Cardiac muscle cell (in vitro differentiated cells and primary cell): Measurements from ENCODE around the gene CLECL1. TPM values are rescaled to one million over a fixed set of nuclear protein-coding genes. Genes with fewer than 3 reads are reported as not detected.

Experiments used
- DNase-seq, 2 donors: peaks; one replicate each; pipeline versions ENCODE4 v3.0.0 to v3.0.0-alpha.2; 2010 to 2017; ENCODE audit warnings: low read depth in 1 of 2, low spot score in 1 of 2
- H3K27ac ChIP-seq: fragments of 200-600 bp; sonication (generic); 2 replicates; pipeline ENCODE4 v1.5.1; 2016
- H3K27me3 ChIP-seq: fragments of 200-600 bp; sonication (generic); 2 replicates; pipeline ENCODE4 v1.6.0; 2016; ENCODE audit warnings: control low read depth
- H3K36me3 ChIP-seq: fragments of 200-600 bp; sonication (generic); 2 replicates; pipeline ENCODE4 v1.5.1; 2016; ENCODE audit warnings: control low read depth
- H3K4me1 ChIP-seq: fragments of 200-600 bp; sonication (generic); 2 replicates; pipeline ENCODE4 v1.8.1; 2017; ENCODE audit warnings: low read depth, mild to moderate bottlenecking, mixed run types
- H3K4me3 ChIP-seq: fragments of 200-600 bp; sonication (generic); 2 replicates; pipeline ENCODE4 v1.5.1; 2016; ENCODE audit warnings: mild to moderate bottlenecking
- H3K9me3 ChIP-seq: fragments of 200-600 bp; sonication (generic); 2 replicates; pipeline ENCODE4 v1.5.1; 2017; ENCODE audit warnings: low read depth, mild to moderate bottlenecking, control low read depth
- polyA plus RNA-seq: library from polyadenylated mRNA; unstranded; fragments of >200 nt; fragmentation: Nextera tagmentation; extraction: Ambion mirVana; gene quantifications from 2 replicates; pipeline ENCODE4 v1.2.1, GENCODE V29; 2016
- total RNA-seq: library from RNA; depleted of rRNA; stranded (reverse); fragments of >200 nt; gene quantifications from 2 replicates; pipeline ENCODE4 v1.2.3, GENCODE V29; 2016
- TF ChIP-seq, protein P1 (sequence below): IDR thresholded peaks from 2 replicates; pipeline ENCODE4 v1.5.1; 2012; ENCODE audit warnings: low read depth, mild to moderate bottlenecking, low read length

Gene CLECL1
- total and polyA plus RNA-seq, 2 experiments from 2014 or later = not detected

- Histone ChIP-seq H3K4me1 (no peaks in the 10 kb centered on the region), H3K9me3 (no peaks in the 10 kb centered on the region), H3K36me3 (no peaks in the 10 kb centered on the region), H3K27ac (no peak overlapping the region), H3K27me3 (no peaks in the 10 kb centered on the region), H3K4me3 (no peak overlapping the region)
- DNase-seq = no peak
- TF ChIP-seq, protein P1, sequence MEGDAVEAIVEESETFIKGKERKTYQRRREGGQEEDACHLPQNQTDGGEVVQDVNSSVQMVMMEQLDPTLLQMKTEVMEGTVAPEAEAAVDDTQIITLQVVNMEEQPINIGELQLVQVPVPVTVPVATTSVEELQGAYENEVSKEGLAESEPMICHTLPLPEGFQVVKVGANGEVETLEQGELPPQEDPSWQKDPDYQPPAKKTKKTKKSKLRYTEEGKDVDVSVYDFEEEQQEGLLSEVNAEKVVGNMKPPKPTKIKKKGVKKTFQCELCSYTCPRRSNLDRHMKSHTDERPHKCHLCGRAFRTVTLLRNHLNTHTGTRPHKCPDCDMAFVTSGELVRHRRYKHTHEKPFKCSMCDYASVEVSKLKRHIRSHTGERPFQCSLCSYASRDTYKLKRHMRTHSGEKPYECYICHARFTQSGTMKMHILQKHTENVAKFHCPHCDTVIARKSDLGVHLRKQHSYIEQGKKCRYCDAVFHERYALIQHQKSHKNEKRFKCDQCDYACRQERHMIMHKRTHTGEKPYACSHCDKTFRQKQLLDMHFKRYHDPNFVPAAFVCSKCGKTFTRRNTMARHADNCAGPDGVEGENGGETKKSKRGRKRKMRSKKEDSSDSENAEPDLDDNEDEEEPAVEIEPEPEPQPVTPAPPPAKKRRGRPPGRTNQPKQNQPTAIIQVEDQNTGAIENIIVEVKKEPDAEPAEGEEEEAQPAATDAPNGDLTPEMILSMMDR = no peak
Observed at GRCh38 chr12:9755567-9755966, 22.7 kb upstream of the CLECL1 start.

DNA sequence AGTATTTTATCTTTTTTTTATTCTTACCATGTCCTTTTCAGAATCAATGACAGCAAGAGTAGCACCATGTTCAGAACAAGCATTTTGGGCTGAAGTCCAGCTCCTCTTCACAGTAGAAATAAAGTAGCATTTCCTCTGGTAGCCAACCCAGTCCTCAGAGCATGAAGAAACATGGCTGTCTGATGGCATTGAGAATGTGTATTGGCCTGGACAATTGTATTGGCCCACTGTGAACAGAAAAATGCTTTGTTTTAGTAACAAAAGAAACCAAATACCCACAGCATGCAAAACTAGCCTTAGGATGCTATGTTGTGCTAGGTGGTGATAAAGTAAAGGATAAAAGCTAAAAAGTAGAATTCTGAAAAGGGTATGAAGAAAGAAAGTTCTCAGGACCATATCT, 22.1 kb upstream of the CLECL1 start:
- Histone ChIP-seq H3K27ac (no peak overlapping the region), H3K4me1 (no peaks in the 10 kb centered on the region), H3K27me3 (no peaks in the 10 kb centered on the region), H3K36me3 (no peaks in the 10 kb centered on the region), H3K9me3 (no peaks in the 10 kb centered on the region), H3K4me3 (no peak overlapping the region)
- TF ChIP-seq, protein P1 = no peak
- DNase-seq = no peak

DNA sequence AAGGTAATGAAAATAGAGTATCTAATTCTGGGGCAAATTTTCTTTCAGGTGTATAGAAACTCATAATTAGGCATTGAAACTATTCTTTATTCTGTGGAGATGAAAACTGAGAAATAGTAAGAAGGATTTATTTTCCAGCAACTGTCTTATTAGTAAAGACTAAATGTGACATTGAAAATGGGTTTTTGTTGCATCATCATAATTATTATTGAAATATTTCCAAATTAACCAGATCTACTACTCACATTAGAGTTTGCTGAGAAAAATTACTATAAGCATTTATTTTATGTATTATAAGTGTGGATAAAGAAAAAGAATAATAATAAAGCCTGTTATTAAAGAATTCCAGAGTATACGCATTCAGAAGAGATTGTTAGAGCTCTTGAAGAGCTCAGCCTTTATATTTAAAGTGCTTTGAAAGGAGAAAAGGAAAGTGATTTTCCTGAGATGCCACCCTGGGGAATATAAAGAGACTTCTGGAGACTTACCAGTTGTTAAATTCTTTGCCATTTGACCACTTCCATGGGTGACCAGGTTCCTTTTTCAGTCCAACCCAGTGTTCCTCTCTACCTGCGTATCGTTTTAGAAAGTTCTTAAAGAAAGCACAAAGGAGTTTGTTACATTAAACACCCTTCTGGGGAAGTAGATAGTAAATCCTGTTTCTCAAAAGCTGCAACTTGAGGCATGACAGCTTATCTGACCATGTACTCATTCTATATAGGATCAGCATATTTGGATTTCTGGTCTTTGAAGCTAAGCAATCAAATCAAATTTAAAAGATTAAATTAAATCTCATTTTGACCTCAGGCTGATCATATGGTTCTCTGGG, 21.4 kb upstream of the CLECL1 start:
- no peaks in the 10 kb centered on the region for H3K4me1 ChIP-seq
- H3K27me3 ChIP-seq = no peaks in the 10 kb centered on the region
- no peaks in the 10 kb centered on the region for H3K36me3 ChIP-seq
- H3K4me3 ChIP-seq = no peak overlapping the region
- no peak overlapping the region for H3K27ac ChIP-seq
- TF ChIP-seq, protein P1 = no peak
- no peak for DNase-seq
- no peaks in the 10 kb centered on the region for H3K9me3 ChIP-seq

- TF ChIP-seq, protein P1 = no peak
- no peaks in the 10 kb centered on the region for H3K4me1 ChIP-seq
- H3K36me3 ChIP-seq = no peaks in the 10 kb centered on the region
- H3K4me3 ChIP-seq = no peak overlapping the region
- no peak for DNase-seq
- no peak overlapping the region for H3K27ac ChIP-seq
- H3K27me3 ChIP-seq = no peaks in the 10 kb centered on the region
- no peaks in the 10 kb centered on the region for H3K9me3 ChIP-seq
Observed at GRCh38 chr12:9753498-9753897, 20.6 kb upstream of the CLECL1 start.

GRCh38 chr12:9753073-9753472, 20.2 kb upstream of the CLECL1 start:
- H3K36me3 ChIP-seq = no peaks in the 10 kb centered on the region
- no peaks in the 10 kb centered on the region for H3K27me3 ChIP-seq
- no peaks in the 10 kb centered on the region for H3K4me1 ChIP-seq
- H3K9me3 ChIP-seq = no peaks in the 10 kb centered on the region
- H3K27ac ChIP-seq = no peak overlapping the region
- no peak overlapping the region for H3K4me3 ChIP-seq
- TF ChIP-seq, protein P1 = no peak
- DNase-seq = no peak
